NCI-H82 treated with DMSO at 0.1 percent for 48 hours (cell line): ENCODE measurements around the gene PLA2G4A.
"Not testable (repeated sequence)": the region's sequence is repeated elsewhere in the genome, so short reads cannot be mapped to it uniquely, and the experiment has no call there.

Source experiments
- DNase-seq: peaks from one replicate; lab custom pipeline; 2025; ENCODE audit not compliant: unreplicated experiment; lab: John Stamatoyannopoulos, UW

PLA2G4A gene

GRCh38 chr1:186917106-186917786, 88.5 kb downstream of the PLA2G4A start:
- DNase-seq, result not testable (repeated sequence)

- DNase-seq, result not testable (repeated sequence)
Measured at GRCh38 chr1:186921386-186921785, 92.6 kb downstream of the PLA2G4A start.

GRCh38 chr1:186922814-186923213, 94.1 kb downstream of the PLA2G4A start:
- DNase-seq, result not testable (repeated sequence)

GRCh38 chr1:186923486-186923885, 94.7 kb downstream of the PLA2G4A start:
- DNase-seq, result no peak

- no peak for DNase-seq
Measured at GRCh38 chr1:186925881-186926669, 97.3 kb downstream of the PLA2G4A start.

GRCh38 chr1:186927884-186928283, 99.1 kb downstream of the PLA2G4A start:
- no peak for DNase-seq

GRCh38 chr1:186930238-186930637, 101.5 kb downstream of the PLA2G4A start:
- DNase-seq, result no peak

- DNase-seq, result no peak
Measured at GRCh38 chr1:186937016-186937670, 108.4 kb downstream of the PLA2G4A start.

GRCh38 chr1:186943891-186944686, 115.3 kb downstream of the PLA2G4A start:
- no peak for DNase-seq

- DNase-seq, result no peak
Measured at GRCh38 chr1:186945146-186945545, 116.4 kb downstream of the PLA2G4A start.

- no peak for DNase-seq
Measured at GRCh38 chr1:186948535-186948934, 119.8 kb downstream of the PLA2G4A start.

GRCh38 chr1:186949173-186949572, 120.4 kb downstream of the PLA2G4A start:
- DNase-seq, result no peak

GRCh38 chr1:186950547-186950946, 121.8 kb downstream of the PLA2G4A start:
- DNase-seq, result no peak

- DNase-seq, result no peak
Measured at GRCh38 chr1:186953876-186954275, 125.1 kb downstream of the PLA2G4A start.

- DNase-seq, result no peak
Measured at GRCh38 chr1:186957314-186957713, 128.6 kb downstream of the PLA2G4A start.

- DNase-seq, result no peak
Measured at GRCh38 chr1:186958520-186958919, 129.8 kb downstream of the PLA2G4A start.

GRCh38 chr1:186960861-186961260, 132.1 kb downstream of the PLA2G4A start:
- DNase-seq, result no peak

GRCh38 chr1:186965847-186966246, 137.1 kb downstream of the PLA2G4A start:
- DNase-seq, result no peak

- DNase-seq, result no peak
Measured at GRCh38 chr1:186966456-186966855, 137.7 kb downstream of the PLA2G4A start.

- peak; percentile 15 for DNase-seq
Measured at GRCh38 chr1:186967656-186968394, 139.1 kb downstream of the PLA2G4A start.
